Right lobe of liver (tissue), 6 donors: ENCODE measurements around the gene NPPC. TPM values are rescaled to one million over a fixed set of nuclear protein-coding genes. Genes with fewer than 3 reads are reported as not detected.

ENCODE experiments used
- ATAC-seq, 4 donors: fragments of 200-7000 bp; cut with Tn5 transposase; one replicate each; pipeline ENCODE4 v1.9.1; 2020; ENCODE audit warnings: mild to moderate bottlenecking in 4 of 4, moderate library complexity in 4 of 4
- DNase-seq, 3 donors: peaks; one replicate each; pipeline ENCODE4 v3.0.0-alpha.2; 2020
- H3K27ac ChIP-seq, 3 donors: fragments of 200-600 bp; one replicate each; pipeline ENCODE4 v1.8.0; 2022
- H3K27me3 ChIP-seq, 2 donors: fragments of 200-600 bp; one replicate each; pipeline ENCODE4 v1.8.0; 2022
- H3K36me3 ChIP-seq, 4 donors: fragments of 200-600 bp; sonication (generic) in 1 of 4; one replicate each; pipeline versions ENCODE4 v1.5.1 to v1.8.0; 2017 to 2022; ENCODE audit warnings: control low read depth in 1 of 4
- H3K4me1 ChIP-seq, 4 donors: fragments of 200-600 bp; sonication (generic) in 1 of 4; one replicate each; pipeline versions ENCODE4 v1.5.1 to v1.8.0; 2017 to 2022; ENCODE audit warnings: control low read depth in 1 of 4
- H3K4me3 ChIP-seq, 3 donors: fragments of 200-600 bp; one replicate each; pipeline ENCODE4 v1.8.0; 2022
- H3K9me3 ChIP-seq, 4 donors: fragments of 200-600 bp; sonication (generic) in 1 of 4; one replicate each; pipeline versions ENCODE4 v1.5.1 to v1.8.0; 2017 to 2022; ENCODE audit warnings: control low read depth in 1 of 4
- CTCF ChIP-seq, 4 donors: fragments of 200-600 bp in 3 of 4; fragments of 450-650 bp in 1 of 4; IDR thresholded peaks; one replicate each; pipeline versions ENCODE4 v1.5.1 to v1.8.0; 2016 to 2022; ENCODE audit warnings: antibody characterized with exemption in 4 of 4, mild to moderate bottlenecking in 2 of 4
- POLR2A ChIP-seq: fragments of 450-650 bp; IDR thresholded peaks from one replicate; pipeline ENCODE4 v1.6.1; 2017; ENCODE audit warnings: antibody characterized with exemption, mild to moderate bottlenecking
- WGBS: methylation state at CpG from one replicate; pipeline ENCODE4 v1.1.6; 2018; ENCODE audit warnings: low coverage, low lambda C conversion rate; ENCODE audit not compliant: insufficient coverage; ENCODE audit errors: missing lambda C conversion rate; 5-methylcytosine and 5-hydroxymethylcytosine counted together
- intact Hi-C, 2 donors: fragments of 100-400 bp; cut with DNase I; formaldehyde crosslinking; loops; one replicate each; pipeline versions ENCODE4 v1.11.2 to v1.14.1; 2022
- total RNA-seq, 6 experiments: library from RNA; depleted of rRNA in 2 of 6; stranded (reverse); fragments of >200 nt in 2 of 6; fragmentation: NEBNext Ultra II Directional in 3 of 6; extraction: Animal tissue kit (Norgen Biotek cat#: 25700) in 3 of 6; gene quantifications; one replicate each; pipeline versions ENCODE4 v1.1.0 to v1.2.4, GENCODE V29; 2016 to 2023
- donor health status: DM: no; HTN: yes; CAD: no.
- donor health status: DM: no; HTN: no; CAD: no.
- donor health status: DM: no; HTN: no; CAD: no.
- donor health status: DM: no; HTN: yes; CAD: no.
- donor health status: DM: no; HTN: yes; CAD: no.

NPPC gene
- total RNA-seq, 6 experiments from 2014 or later, result not detected

- Histone ChIP-seq H3K4me1 (peaks cover 0 to 20% (median 10%) of the 10 kb centered on the region in 4 donors), H3K27me3 (peaks cover 3 to 6% of the 10 kb centered on the region in 2 donors), H3K4me3 (no peak overlapping the region), H3K27ac (no peak overlapping the region), H3K36me3 (no peaks in the 10 kb centered on the region), H3K9me3 (no peaks in the 10 kb centered on the region)
- TF ChIP-seq POLR2A (no peak), CTCF (IDR thresholded peaks at IDR 0.05) (no peak)
- WGBS, result 58% methylated on average over 8 of the region's 24 CpGs
- no peak for ATAC-seq
- DNase-seq, result no peak
- intact Hi-C loops, result loop anchor here in 1 of 2 donors (10.0 kb wide), 2 partner anchors 211 to 401 kb away; no protein-coding TSS in a partner anchor
These were observed 2.0 kb downstream of the NPPC start for GRCh38 chr2:231923951-231924888.

DNA sequence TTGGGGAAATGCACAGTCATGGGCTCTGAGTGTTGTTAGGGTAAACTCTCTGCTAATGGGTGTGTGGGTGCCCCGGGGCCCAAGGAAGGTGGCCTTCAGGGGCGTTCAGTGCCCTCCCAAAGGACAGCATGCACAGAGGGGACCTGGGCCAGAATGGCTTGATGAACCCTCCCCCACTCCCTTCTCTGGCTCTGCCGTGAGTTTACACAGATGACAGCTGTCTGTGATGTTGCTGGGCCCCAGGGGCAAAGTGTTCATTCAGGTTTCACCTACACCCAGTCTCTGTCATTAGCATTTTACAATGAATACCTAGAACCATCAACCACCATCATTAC lies 3.2 kb downstream of the NPPC start:
- no peak overlapping the region for H3K27ac ChIP-seq
- WGBS, result no CpG with 5 or more reads among the region's 3 CpGs
- ATAC-seq, result no peak
- H3K36me3 ChIP-seq, result no peaks in the 10 kb centered on the region
- no peak for DNase-seq
- H3K4me3 ChIP-seq, result no peak overlapping the region
- peaks cover 3 to 6% of the 10 kb centered on the region in 2 donors for H3K27me3 ChIP-seq
- peaks cover 0 to 20% (median 10%) of the 10 kb centered on the region in 4 donors for H3K4me1 ChIP-seq
- intact Hi-C loops, result loop anchor here in 1 of 2 donors (10.0 kb wide), 2 partner anchors 212 to 402 kb away; no protein-coding TSS in a partner anchor
- no peaks in the 10 kb centered on the region for H3K9me3 ChIP-seq
- TF ChIP-seq POLR2A, result no peak
- no peak for TF ChIP-seq CTCF (IDR thresholded peaks at IDR 0.05)

DNA sequence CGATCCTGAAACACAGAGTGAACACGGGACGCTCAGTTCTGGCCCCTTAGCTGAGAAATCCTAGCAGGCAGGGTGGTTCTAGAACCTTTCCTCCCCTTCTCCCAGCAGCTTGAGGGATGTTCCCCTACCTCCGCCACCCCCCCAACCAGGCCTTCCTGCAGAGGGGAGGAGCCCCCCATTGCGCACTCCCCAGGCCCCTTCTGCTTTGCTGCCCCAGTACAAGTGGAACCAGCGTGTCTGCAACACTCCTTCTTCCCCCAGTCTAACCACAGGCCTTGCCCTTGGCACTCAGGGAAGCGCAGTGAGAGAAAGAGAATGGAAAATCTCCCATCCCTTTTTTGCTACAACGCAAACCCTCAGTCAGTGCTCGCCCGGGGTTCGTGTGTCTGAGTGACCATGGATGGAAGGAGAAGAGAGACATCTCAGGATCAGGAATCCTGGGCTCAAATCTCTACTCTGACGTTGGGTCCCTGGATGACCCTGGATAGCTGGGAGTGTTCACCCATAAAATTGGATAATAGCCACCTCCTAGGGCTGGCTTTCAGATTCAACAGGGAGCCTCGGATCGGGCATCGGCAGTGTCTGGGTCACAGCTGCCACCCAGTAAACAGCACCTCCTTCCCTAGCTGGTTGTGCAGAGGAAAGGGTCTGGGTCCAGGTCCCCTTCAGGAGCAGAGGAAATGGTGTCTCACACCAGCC lies 3.7 kb downstream of the NPPC start:
- no peak overlapping the region for H3K27ac ChIP-seq
- peak in 1 of 3 donors; percentile 13 for DNase-seq
- H3K27me3 ChIP-seq, result peaks cover 3 to 6% of the 10 kb centered on the region in 2 donors
- TF ChIP-seq POLR2A (no peak), CTCF (IDR thresholded peaks at IDR 0.05) (no peak)
- H3K36me3 ChIP-seq, result no peaks in the 10 kb centered on the region
- no peak overlapping the region for H3K4me3 ChIP-seq
- no peaks in the 10 kb centered on the region for H3K9me3 ChIP-seq
- intact Hi-C loops, result loop anchor here in 1 of 2 donors (10.0 kb wide), 2 partner anchors 212 to 402 kb away; no protein-coding TSS in a partner anchor
- no peak for ATAC-seq
- H3K4me1 ChIP-seq, result peaks cover 0 to 20% (median 10%) of the 10 kb centered on the region in 4 donors
- 65% methylated on average over 7 of the region's 15 CpGs for WGBS

GRCh38 chr2:231920795-231921194 lies 5.4 kb downstream of the NPPC start:
- Histone ChIP-seq H3K4me1 (peaks cover 0 to 12% (median 5%) of the 10 kb centered on the region in 4 donors), H3K36me3 (no peaks in the 10 kb centered on the region), H3K9me3 (no peaks in the 10 kb centered on the region), H3K4me3 (no peak overlapping the region), H3K27me3 (peaks cover 3 to 5% of the 10 kb centered on the region in 2 donors), H3K27ac (no peak overlapping the region)
- DNase-seq (no peak), ATAC-seq (no peak)
- intact Hi-C loops, result loop anchor here in 1 of 2 donors (10.0 kb wide), 2 partner anchors 214 to 404 kb away; no protein-coding TSS in a partner anchor
- WGBS, result 57% methylated on average over 5 of the region's 5 CpGs
- no peak for TF ChIP-seq POLR2A
